Activated CD4-positive, alpha-beta T cell treated with anti-CD3 and anti-CD28 coated beads, Interleukin-2, amount 50 U/mL, for 48 hours (primary cell): ENCODE measurements around the gene TBX1.
A peak's percentile ranks its signal among the peaks of the same experiment; 100 is the strongest.

Experiments
- DNase-seq, 2 experiments: peaks; one replicate each; pipeline ENCODE4 v3.0.0-alpha.2; 2020

TBX1 gene

GRCh38 chr22:19753996-19754700 lies 6.4 kb upstream of the TBX1 start:
- no peak for DNase-seq

- no peak for DNase-seq
Measured at GRCh38 chr22:19754701-19755144, 5.9 kb upstream of the TBX1 start.

- no peak for DNase-seq
Measured at GRCh38 chr22:19755145-19755710, 5.3 kb upstream of the TBX1 start.

DNA sequence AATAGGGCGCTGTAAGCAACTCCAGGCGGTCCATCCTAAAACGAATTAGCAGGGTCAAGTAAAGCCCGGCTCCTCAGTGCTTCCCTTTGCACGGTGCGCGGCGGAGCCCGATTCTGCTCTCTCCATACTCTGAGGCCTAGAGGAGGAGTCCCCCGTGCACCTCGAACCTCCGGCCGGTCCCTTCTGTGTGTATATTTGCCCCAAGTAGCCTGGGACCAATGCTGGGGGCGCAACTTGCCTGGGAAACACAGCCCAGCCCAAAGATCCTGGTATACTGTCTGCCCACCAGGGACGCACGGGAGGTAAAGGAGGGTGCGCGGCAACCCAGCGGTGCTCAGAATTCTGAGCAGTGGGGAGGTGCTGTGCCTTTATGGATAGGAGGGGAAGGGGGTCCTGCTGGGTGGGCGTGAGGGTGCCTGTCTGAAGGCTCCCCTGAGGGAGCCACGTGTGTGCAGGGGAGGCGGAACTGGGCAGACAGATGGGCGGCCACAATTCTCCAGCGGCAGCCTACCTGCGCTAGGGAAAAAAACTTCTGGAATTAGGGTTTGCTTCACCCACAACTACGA lies 4.8 kb upstream of the TBX1 start:
- no peak for DNase-seq

DNA sequence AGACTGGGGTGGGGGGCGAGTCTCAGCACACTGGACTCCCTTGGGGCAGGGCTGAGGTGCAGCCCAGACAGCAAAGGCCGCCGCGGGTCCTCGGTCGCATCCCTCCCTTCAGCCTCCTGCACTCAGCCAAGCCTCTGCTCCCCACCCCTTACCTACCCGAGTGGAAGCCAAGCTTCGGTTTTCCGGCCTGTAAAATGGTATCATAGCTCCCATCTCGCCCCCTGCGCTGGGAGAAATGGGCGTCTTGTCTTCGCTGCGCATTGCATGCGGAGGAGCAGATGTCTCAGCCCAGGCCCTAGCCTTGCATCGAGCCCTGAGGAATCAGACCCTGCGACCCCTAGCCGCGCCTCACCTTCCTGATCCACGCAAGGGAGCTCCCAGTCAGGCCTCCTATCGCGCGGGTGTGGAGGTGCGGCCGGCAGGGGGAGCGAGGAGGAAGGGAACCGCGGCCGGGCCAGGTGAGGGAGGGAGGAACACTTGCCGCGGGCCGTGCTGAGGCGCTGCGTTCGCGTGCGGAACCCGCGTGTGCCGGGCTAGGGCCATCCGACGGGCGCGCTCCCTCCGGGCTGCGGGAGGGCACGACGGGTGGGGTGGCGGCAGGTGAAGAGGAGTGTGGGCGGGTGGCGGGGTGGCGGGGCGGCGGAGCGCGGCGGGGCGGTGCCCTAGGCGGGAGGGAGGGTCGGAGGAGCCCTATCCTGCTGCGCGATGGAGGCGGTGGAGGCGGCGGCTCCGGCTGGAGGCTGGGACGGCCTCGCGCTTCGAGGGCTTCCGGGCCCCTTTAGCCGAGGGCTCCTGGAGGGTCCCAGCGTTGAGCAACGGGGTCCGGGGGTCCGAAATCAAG lies 4.1 kb upstream of the TBX1 start:
- DNase-seq: peak; percentile 68 to 73

DNA sequence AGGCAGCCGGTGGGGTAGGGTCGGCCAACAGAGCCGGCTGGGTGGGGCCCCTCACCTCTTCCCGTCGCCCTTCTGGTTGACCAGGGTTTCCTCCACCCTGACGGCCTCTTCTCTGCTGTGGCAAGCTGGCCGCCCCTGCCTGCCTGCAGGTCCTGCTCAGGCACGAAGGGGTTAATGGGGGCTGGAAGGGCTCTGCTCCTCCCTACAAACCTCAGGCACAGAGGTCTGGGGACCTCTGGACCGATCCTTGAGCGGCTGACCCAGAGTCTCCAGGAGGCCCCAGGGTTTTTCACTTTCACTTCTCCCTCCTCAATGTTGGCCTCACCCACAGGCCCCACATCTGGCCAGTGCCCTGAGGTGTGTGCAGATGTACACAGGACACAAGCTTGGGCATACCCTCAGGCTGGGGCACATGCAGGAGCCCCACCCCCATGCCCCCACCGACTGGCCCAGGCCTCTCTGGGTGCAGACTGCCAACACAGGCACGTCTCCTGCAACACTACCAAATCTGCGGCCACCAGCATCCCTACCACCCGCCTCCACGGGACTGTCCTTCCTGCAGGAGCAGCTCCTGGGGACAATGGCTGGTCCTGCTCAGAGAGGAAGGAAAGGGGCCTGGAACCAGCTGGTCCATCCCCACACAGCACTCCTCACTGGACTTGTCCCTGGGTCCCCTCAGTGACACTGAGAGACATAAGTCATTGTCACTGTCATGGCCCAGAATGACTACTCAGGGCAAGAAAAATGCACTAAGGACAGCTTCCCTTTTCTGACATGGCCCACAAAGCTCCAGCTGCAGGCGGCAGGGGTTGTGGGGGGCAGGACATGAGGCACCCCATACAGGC lies 3.2 kb upstream of the TBX1 start:
- no peak for DNase-seq

DNA sequence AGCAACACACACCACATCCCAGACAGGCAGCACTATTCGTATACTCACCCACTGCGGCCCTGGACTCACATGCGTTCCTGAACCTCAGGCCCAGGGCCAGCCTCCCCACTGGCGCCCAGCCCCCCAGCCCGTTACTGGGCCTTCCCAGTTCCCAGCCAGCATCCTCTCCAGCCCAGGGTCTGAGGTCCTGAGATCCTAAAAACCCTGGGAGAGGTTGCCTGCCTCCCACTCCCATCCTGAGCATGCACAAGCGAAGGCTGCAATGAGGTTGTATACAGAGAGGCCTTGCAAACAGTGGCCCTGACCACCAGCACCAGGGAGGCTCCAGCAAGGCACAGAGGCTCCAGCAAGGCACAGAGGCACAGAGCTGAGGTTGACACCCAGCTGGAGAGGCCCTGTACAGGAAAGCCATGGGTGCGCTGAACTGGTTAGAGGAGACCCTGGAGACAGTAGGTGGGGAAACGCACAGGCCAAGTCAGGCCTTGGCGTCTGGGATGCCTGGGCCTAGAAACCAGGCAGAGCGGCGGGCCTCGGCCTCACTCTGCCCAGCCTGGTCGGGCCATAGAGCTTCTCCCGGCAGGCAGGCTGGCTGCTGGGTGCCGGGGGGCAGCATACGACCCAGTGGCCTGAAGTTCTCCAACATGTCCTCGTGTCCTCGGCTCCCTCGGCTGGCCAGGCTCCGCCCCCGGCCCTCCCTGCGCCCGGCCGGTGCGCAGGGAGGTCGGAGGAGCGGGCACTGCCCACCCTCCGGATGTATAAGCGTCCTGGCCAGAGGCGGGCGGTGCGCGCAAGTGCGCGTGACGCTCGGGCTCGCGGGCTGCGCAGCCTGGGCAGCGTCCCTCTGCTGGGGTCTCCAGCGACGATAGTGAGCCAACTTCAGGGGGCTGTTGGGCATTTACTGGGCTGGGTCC lies 2.3 kb upstream of the TBX1 start:
- DNase-seq: no peak

DNA sequence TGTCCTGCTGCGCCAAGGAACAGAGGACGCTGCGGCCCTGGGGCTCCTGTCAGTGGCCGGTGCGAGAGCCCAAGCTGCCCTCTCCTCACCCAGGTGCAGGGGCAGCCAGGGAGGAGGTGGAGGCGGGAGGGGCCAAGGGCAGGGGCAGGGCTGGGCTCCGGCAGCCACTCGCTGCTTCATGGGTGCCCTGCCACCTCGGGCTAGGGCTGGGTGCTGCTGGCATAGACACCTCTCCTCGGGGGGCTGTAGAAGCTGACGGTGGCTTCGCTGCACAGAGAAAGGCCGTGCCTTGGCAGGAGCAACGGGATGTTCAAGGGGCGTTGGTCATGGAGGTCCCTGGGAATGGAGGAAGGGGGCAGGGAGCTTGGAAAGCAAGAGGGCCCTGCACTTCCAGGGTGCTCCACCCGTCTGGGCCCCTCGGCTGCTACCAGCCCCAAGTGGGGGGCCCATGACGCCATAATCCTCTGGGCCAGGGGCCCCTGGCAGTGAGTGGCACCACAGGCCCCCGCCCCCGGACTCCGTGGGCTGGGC lies 1.6 kb upstream of the TBX1 start:
- DNase-seq: no peak

- no peak for DNase-seq
Measured at GRCh38 chr22:19759427-19760057, 1.0 kb upstream of the TBX1 start.

- DNase-seq: no peak
Measured at GRCh38 chr22:19760951-19761724, 560 bp downstream of the TBX1 start.

- no peak for DNase-seq
Measured at GRCh38 chr22:19761725-19762567, 1.4 kb downstream of the TBX1 start.

DNA sequence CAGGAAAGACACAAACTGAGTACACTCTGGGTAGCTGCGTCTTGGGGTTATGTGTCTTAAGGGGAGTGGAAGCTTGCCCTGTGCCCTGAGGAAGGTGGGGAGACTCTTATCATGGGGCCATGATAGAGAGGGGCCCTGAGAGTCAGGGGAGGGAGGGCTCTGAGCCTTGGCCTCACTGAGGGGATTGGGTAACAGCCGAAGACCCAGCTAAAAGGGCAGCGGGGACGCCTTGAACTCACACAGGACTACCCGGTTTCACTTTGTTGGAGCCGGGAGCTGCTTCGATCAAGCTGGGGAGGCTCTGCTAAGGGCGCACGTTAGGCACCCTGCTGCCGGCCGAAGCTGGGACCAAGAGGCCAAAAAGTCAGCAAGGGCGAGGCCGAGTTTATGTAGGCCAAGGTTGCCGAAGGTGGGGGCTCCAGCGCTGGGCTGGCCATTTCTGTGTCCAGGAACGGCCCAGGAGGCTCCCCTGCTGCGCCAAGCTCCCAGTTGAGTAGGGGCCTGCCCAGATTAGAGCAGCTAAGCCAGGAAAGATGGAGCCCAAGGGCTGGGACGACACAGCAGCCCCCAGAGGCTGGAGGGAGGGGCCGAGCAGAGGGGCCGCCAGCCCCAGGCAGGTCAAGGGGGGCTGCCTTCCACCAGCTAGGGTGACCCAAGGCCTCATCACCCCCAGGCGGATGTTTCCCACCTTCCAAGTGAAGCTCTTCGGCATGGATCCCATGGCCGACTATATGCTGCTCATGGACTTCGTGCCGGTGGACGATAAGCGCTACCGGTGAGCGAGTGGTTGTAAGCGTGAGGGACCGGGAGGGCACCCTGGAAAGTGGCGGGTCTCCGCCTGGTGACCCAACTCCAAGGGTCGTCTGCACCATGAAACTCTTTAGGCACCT lies 2.2 kb downstream of the TBX1 start:
- DNase-seq: no peak

DNA sequence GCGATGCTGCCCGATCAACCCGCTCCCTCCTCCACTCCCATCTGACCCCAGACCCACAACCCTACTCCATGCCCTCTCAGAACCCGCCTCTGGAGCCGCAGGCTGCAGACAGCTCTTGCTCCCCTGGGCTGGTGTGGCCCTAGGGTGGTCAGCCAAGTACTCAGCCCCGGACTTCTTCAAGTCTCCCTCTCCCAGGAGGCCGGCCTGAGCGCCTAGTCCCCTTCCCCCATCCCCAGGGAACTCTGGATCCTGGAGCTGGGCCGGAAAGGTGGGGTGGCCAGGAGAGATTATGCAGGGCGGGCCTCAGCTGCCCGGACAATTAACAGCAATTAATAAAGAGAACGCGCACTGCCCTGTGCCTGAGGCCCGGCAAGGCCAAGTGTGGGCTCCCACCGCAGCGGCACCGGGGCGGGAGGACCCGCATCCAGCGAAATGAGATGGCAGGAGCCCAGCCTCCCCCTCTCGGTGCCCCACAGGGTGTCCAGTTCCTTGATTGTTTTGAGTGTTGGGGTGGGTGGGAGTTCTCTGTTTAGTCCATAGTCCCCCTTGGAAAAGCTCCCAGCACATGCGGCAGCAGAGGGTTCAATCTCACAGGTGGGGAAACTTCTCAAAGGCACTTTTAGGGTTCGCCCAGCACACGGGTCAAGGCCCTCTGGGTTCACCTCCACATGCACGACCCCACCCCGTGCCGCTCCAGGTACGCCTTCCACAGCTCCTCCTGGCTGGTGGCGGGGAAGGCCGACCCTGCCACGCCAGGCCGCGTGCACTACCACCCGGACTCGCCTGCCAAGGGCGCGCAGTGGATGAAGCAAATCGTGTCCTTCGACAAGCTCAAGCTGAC lies 3.1 kb downstream of the TBX1 start:
- DNase-seq: no peak

GRCh38 chr22:19764299-19764593 lies 3.7 kb downstream of the TBX1 start:
- DNase-seq: no peak

- DNase-seq: no peak
Measured at GRCh38 chr22:19764636-19765476, 4.3 kb downstream of the TBX1 start.
